ENCODE results near the gene HSD17B14.

DNA sequence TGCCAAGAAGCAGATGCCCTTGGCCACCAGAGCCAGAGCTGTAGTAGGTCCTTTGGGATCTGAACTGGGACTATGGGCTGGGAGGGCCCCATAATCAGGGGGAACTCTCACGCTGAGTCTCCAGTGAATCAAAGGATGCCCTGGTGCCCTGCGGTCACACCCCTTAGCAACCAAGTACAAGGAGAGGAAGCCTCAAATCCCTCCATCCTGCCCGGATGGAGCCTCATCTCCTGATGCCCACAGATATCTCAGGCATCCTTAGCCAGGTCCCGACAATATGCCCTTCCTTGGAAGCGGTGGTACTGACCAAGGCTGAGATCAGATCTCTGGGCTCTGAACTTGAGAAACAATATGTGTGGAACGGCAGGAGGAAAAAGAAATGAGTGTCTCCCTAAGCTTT, 30.4 kb upstream of the HSD17B14 start:
- TF ChIP-seq POLR2A (IDR thresholded peaks at IDR 0.05; ENCODE audit: low read depth, low read length): no peak
- no peak for TF ChIP-seq TAF1 (IDR thresholded peaks at IDR 0.05; ENCODE audit: low read depth, low read length)
- TF ChIP-seq POLR2AphosphoS5 (IDR thresholded peaks at IDR 0.05; ENCODE audit: low read depth, low read length): no peak
